ENCODE measurements around the gene ARHGAP11B.
"Not testable (repeated sequence)": the region's sequence is repeated elsewhere in the genome, so short reads cannot be mapped to it uniquely, and the experiment has no call there.

ARHGAP11B gene

DNA sequence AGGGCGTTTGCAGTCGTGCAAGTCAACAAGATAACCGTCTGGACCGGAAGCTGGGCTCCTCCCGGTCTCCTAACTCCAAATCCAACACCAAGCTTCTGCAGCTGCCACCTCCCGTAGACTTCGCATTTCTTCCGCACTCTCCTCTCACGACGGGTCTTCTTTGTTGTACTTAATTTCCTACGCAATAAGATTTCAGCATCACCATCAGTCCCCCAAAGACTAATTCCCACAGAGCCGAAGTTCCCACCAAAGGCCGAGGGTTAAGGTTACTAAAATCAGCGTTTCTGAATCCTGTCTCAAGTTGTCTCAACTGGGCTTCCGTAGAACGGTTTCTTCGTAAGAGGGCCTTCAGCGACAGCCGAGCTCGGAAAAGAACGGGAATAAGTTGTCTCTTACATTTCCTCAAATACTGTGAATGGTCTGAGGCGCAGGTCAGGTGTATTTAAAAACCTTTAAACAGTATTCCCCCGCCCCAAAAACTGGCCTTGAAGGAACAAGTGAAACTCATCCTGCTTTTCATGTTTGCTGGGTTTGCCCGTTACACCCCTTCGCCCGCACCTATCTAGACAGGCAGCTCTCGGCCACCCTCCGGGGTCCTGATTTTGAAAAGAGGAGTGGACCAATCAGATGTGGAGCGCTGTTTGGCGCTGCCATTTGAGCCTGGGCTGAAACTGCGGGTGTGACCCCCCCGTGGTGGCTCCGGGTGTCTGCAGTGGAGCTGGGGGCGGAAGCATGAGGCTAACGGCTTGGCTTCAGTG is at the start of gene ARHGAP11B:
Gene ARHGAP11B (plus strand): TSS at position 693 of the 758 bp plus-strand sequence.
- DNase-seq (ENCODE audit: low spot score), result peak; percentile 77

DNA sequence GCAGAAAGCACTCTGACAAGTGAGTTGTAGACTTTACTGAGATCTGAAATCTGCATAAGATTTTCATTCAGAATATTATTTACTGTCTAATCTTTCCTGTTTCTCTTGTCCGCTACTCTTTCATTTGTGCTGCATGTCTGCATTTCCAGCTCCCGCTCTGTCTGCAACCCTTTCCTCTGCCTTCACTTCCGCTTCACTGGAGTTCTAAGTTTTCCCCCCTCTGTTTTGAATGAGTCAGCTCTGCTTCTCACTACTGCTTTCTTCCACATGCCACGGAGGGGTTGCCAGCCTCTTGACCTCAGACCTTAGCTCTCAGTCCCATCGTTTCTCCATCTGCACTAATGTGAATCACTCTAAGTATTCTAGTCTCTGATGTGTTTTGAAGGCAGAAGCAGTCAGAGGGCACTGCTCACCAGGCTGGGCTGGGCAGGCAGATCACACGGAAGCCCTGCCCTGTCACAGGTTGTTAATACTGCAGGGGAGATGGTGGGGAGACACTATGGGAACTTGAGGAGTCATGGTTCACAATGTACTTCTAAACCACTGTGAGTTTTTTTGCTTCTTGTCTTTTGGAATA is 46.4 kb upstream of the ARHGAP11B start:
- DNase-seq (ENCODE audit: low spot score), result not testable (repeated sequence)

DNA sequence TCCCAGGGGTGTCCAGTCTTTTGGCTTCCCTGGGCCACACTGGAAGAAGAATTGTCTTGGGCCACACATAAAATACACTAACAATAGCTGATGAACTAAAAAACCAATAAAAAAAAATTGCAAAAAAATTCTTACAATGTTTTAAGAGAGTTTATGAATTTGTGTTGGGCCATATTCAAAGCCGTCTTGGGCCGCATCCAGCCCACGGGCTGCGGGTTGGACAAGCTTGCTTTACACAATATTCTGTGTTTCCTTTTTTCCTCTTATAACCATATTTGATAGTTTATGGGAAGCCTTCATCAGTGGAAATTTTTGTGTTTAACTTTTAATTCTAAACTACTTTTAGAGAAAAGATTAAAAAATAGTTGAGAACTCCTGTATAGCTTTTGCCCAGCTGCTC is 45.2 kb upstream of the ARHGAP11B start:
- not testable (repeated sequence) for DNase-seq (ENCODE audit: low spot score)

DNA sequence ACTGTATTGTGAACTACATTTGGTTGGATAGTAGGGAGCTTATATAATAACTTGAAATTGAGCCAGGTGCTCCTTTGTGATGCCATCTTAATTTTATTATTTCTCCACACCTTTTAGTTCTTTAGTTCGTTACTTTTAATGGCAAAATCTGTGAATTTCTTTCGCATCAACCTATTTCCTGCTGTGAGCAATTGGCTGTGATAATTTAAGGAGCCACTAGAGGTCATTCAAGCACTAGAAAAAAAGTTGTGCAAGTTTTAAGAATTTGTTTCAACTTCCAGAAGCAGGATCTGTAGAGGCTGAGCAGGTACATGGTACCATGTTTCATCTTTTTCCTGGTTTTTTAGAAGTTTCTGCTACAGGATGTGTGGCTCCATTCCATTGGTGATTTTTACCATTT is 27.0 kb upstream of the ARHGAP11B start:
- not testable (repeated sequence) for DNase-seq (ENCODE audit: low spot score)

DNA sequence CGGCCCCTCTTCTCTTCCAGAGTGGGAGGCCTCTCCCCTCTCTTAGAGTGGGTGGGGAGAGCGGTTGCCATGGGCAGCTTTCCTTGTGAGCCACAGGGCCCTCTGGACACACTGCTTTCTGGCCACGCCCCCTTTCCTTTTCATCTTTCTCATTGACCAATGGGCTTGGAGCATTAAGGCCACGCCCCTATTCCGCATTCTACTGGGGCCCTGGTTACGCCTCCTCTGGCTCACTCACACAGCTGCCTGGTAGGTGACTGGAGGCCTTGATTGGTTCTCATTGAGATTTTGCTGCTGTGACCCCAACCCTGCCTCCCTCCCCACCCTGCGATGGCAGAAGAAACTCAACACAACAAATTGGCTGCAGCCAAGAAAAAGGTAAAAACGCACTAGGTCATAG is 22.1 kb upstream of the ARHGAP11B start, which contains the start of gene GOLGA8H:
Gene GOLGA8H (plus strand): TSS at position 233 of the 400 bp plus-strand sequence. CDS start 98 bp downstream, at position 331.
- not testable (repeated sequence) for DNase-seq (ENCODE audit: low spot score)

DNA sequence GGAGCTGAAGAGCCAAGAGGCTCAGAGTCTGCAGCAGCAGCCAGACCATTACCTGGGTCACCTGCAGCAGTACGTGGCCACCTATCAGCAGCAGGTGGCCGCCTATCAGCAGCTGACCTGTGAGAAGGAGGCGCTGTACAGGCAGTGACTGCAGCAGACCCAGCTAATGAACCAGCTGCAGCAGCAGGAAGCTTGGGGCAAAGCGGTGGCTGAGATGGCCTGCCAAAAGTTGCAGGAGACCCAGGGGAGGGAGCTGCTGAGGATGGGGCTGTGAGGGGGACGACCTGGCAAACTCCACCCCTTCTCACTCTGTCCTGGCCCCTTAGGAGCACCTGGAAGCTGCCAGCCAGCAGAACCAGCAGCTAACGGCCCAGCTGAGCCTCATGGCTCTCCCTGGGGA is 13.7 kb upstream of the ARHGAP11B start:
- DNase-seq (ENCODE audit: low spot score), result not testable (repeated sequence)

DNA sequence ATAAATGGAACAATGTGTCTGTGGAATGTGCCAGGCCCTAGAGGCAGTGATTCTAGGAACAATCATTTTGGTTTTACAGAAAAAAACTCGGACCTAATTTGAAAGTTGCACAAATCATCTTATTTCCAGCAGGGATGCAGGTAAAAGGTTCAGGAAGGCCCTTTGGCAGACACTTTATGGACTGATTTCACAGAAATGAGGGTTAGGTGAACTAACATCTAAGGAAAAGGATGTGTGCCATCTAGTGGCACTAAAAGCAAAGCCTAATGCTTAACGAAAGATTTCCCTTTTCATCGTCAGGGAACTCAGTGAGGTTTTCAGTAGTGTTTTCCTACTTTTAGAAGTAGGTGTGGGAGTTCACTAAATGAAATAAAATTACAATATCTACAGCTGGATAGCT is 4.6 kb upstream of the ARHGAP11B start:
- not testable (repeated sequence) for DNase-seq (ENCODE audit: low spot score)

DNA sequence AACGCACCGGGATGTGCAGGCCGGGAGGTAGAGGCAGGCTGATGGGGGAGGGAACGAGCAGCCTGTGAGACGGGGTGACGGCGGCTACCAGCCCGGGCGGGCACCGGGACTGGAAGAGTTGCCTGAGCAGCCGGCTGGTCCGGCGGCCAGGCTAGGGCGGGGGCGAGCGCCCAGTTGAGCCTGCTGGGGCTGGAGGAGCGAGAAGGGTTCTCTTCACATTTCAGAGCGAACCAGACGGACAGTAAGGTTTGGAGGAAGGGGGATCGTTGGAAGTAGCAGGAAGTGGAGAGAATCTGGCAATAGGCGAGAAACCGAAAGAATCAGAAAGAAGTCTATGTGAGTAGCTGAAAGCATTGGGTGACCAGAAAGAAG is 252 bp downstream of the ARHGAP11B start:
- not testable (repeated sequence) for DNase-seq (ENCODE audit: low spot score)

DNA sequence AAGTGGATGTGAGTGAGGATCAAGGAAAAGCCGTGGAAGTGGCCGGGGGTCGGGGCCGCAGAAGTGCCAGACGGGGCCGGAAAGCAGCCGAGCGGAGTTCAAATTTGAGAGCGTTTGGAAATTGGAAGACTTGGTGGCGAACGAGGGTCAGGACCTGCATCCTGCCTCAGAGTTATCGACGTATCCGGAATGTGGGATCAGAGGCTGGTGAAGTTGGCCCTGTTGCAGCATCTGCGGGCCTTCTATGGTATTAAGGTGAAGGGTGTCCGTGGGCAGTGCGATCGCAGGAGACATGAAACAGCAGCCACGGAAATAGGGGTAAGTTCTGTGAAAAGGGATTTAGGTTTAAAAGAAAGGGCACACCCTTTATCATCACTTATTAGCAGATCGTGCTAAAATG is 704 bp downstream of the ARHGAP11B start:
- DNase-seq (ENCODE audit: low spot score), result not testable (repeated sequence)

DNA sequence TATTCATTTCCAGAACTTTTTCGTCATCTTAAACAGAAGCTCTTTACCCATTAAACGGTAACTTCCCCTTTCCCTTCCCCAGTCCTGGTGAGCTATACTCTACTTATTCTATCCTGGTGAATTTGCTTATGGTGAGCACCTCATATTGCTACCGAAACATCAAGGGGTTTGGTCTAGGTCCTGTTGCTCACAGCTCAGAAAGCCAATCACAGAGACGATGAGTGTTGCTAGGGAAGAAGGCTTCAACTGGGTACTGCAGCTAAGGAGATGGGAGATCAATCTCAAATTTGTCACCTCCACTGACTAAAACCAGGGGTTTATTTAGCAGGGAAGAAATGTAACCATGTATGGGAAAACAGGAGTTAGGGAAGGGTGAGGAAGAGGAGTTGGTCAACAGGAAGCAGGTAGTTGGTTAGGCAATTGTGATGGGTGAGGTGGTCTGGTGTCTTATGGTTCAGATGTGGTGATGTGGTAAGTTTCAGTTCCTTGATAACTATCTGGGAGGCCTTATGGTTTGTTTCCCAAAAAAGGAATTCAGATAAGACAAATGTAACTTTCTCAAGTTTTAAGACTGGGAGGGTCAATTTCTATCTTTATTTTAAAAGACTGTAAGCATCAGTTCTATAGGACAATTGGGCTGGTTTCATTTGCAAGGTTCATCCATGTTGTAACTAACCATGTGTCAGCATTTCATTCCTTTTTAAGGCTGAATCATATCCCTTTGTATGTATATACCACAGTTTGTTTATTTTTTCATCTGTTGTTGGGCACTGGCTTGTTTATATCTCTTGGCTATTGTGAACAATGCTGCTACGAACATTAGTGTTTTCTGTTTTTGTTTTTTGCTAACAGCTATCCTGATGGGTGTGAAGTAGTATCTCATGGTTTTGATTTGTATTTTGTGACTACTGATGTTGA is 24.3 kb downstream of the ARHGAP11B start:
- DNase-seq (ENCODE audit: low spot score), result no peak

DNA sequence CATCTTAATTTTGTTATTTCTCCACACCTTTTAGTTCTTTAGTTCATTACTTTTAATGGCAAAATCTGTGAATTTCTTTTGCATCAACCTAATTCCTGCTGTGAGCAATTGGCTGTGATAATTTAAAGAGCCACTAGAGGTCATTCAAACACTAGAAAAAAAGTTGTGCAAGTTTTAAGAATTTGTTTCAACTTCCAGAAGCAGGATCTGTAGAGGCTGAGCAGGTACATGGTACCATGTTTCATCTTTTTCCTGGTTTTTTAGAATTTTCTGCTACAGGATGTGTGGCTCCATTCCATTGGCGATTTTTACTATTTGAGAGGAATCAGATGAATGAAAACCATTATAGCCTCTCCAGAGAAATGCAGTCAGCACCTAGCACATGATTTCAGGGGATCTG is 35.2 kb downstream of the ARHGAP11B start:
- peak; percentile 4 for DNase-seq (ENCODE audit: low spot score)

DNA sequence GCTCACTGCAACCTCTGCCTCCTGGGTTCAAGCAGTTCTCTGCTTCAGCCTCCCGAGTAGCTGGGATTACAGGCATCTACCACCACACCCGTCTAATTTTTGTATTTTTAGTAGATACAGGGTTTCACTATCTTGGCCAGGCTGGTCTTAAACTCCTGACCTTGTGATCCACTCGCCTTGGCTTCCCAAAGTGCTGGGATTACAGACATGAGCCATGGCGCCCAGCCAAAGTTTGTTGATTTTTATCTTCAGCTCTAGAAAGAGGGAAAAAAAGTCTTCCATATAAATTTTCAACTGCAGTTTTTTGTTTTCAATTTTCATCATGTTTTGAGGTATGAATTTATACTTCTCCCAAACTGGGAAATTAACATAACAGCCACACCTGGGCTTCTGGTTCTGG is 43.7 kb downstream of the ARHGAP11B start:
- not testable (repeated sequence) for DNase-seq (ENCODE audit: low spot score)

DNA sequence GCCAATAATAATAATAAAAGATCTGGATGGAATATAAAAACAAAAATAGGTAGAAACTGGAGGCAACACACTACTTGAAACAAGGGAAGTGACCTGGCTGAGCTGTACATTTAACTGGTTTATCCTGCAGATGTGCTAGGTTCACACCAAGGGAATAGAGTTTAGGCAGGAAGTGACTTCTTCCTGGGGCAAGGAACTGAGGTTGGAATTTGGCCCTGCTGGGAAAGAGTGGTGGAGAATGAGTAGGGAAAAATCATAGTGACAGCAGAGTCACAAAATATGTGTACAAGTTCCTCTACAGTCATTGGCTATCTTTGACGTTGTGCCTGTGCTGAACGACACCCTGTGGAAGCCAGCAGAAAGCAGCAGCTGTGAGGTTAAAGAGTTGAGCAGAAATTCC is 44.1 kb downstream of the ARHGAP11B start:
- no peak for DNase-seq (ENCODE audit: low spot score)

DNA sequence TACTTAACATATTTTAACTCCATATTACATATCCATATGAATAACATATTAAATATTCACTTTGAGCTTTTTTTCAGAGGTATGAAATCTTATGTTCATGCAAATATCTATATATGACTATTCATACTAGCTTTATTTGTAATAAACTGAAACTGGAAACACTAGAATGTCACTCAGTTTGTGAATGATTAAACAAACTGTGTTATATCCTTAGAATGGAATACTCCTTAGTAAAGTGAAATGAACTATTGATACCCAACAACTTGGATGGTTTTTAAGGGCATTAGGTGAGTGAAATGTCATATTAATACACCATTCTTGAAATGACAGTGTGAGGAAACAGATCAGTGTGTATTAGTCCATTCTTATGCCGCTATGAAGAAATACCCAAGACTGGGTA is 45.4 kb downstream of the ARHGAP11B start:
- no peak for DNase-seq (ENCODE audit: low spot score)

DNA sequence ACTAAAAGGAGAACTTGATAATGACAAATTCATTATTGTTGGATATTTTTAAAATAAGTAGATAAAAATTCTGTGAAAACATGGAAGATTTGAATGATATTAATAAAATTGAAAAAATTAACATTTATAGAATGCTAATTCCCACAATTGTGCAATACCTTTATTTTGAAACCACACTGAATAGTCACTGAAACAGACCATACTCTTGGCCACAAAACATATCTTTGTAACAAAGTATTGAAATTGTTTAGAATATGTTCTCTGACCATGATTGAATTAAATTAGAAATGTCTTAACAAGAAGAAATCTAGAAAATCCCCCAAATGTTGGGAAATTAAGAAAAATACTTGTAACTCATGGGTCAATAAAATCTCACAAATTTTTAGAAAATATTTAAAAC is 49.2 kb downstream of the ARHGAP11B start:
- DNase-seq (ENCODE audit: low spot score), result no peak

DNA sequence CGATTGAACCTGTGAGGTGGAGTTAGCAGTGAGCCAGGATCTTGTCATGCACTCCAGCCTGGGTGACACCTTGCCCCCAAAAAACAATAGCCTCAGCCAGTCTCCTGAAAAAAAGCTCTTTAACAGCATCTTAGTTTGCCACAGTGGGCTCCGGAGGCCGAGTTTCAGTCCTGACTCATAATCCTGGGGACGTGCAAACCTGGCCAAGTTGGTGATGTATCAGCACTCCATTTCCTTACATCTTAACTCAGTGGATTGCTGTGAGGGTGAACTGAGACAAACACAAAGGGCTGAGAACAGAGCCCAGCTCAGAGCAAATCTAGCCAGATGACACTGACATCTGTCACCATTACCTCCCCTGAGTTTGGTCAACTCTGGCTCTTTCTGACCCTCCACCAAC is 50.0 kb downstream of the ARHGAP11B start:
- DNase-seq (ENCODE audit: low spot score), result not testable (repeated sequence)

DNA sequence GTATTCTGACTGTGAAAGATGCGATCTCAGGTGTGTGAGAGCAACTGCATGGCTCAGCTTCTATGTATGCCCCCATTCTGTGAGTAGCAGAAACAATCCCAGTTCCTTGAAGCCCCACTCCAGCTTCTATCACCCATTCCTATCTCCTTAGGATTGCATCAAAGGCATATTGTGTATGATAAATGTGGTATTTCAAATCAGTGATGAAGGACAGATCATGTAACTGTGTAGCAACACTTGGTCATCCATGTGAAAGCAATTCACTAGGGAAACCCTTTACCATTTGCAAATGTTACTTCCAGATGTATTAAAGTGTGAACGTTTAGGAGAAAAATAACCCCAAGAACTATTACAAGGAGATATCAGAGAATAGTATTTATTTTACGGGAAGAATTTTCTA is 55.1 kb downstream of the ARHGAP11B start:
- DNase-seq (ENCODE audit: low spot score), result not testable (repeated sequence)

DNA sequence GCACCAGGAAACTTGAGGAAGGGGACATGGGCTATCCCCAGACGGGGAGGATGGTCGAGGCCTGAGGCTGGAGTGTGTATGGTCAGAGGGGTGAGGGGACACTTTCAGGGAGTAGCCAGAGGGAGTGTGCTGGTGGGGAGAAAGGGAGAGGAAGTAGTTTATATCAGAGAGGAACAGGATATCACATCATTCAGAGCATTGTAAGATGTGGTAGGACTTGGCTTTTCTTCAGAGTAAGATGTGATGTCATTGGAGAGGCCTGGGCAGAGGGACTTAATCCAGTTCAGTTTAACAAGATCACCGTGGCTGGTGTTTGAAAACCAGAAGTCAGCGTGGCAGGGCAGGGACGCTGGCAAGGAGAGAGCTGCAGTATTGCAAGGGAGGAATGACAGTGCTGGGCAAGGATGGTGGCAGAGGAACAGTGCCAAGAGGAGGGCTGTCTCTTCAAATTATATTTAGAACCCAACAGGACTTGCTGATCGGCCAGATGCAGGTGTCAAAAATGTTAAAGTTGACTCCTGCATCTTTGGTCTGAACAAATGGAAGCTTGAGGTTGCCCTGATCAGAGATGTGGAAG is 59.9 kb downstream of the ARHGAP11B start:
- not testable (repeated sequence) for DNase-seq (ENCODE audit: low spot score)

DNA sequence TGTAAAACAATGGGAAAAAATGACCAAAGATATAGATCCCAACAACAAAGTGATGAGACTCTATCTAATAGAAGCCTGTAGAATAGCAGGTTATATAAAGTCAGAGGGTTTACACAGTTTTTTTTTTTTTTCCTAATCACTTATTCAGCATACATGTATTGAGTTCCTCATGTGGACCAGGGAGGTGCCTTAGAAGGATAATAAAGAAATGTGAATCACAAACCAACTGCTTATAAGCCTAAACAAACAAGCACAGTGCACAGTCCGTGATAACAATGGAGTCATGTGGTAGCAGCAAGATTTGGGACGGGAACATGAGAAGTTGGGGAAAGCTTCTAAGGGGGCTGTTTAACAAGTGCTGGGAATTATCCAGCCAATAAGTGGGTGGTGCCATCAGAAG is 60.7 kb downstream of the ARHGAP11B start:
- not testable (repeated sequence) for DNase-seq (ENCODE audit: low spot score)
